Vagina (tissue), 2 donors: Measurements from ENCODE around the gene HSF5.

Experiments
- POLR2A ChIP-seq, 2 donors: fragments of 450-650 bp; IDR thresholded peaks; one replicate each; pipeline ENCODE4 v1.6.1; 2017; ENCODE audit warnings: antibody characterized with exemption in 2 of 2, mild to moderate bottlenecking in 2 of 2, moderate library complexity in 2 of 2
- POLR2AphosphoS5 ChIP-seq, 2 donors: sonication (generic); formaldehyde crosslinking; IDR thresholded peaks; one replicate each; pipeline ENCODE4 v1.9.0; 2017; ENCODE audit warnings: antibody characterized with exemption in 2 of 2, mild to moderate bottlenecking in 2 of 2, low read depth in 1 of 2; ENCODE audit not compliant: insufficient read depth in 1 of 2
- TF ChIP-seq, protein P1 (sequence below), 3 experiments: fragments of 450-650 bp in 2 of 3; fragments of 200-600 bp in 1 of 3; sonication (generic) in 1 of 3; IDR thresholded peaks; one replicate each; pipeline ENCODE4 v1.5.1; 2017 to 2019; ENCODE audit warnings: antibody characterized with exemption in 3 of 3, mild to moderate bottlenecking in 2 of 3, moderate library complexity in 2 of 3

DNA sequence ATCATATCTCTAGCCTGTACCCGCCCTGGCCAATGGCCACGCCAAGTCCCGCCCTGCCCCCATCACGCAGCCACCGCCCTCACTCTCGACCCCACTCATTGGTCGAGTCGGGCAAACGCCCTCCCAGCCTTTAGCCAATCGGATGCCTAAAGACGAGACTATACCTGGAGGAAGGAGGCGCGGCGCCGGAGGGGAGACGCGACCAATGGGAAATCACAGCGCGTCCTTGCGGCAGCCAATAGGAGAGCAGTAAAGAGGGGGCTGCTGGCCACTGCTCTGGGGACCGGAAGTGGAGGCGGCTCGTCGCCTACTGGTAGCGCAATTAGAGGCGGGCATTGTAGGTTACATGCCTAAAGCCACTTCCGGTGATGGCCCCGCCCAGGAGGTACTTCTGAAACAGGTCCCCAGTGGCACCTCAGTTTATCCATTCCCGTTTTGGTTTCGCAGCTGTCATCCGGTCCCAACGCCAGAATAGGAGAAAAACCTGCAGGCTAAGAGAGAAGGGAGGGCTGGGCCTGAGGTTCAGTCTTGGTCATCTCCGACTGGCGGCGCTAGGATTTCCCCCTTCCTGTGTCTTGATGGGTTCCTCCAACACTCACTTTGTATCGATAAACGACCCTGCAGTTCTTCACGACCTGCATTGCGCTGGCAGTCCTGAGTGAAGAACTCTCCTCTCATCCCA is 29.9 kb upstream of the HSF5 start:
- TF ChIP-seq, protein P1, sequence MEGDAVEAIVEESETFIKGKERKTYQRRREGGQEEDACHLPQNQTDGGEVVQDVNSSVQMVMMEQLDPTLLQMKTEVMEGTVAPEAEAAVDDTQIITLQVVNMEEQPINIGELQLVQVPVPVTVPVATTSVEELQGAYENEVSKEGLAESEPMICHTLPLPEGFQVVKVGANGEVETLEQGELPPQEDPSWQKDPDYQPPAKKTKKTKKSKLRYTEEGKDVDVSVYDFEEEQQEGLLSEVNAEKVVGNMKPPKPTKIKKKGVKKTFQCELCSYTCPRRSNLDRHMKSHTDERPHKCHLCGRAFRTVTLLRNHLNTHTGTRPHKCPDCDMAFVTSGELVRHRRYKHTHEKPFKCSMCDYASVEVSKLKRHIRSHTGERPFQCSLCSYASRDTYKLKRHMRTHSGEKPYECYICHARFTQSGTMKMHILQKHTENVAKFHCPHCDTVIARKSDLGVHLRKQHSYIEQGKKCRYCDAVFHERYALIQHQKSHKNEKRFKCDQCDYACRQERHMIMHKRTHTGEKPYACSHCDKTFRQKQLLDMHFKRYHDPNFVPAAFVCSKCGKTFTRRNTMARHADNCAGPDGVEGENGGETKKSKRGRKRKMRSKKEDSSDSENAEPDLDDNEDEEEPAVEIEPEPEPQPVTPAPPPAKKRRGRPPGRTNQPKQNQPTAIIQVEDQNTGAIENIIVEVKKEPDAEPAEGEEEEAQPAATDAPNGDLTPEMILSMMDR (IDR thresholded peaks at IDR 0.05), result no peak
- peak in 1 of 2 donors; percentile 6 for TF ChIP-seq POLR2A (IDR thresholded peaks at IDR 0.05)
- TF ChIP-seq POLR2AphosphoS5 (IDR thresholded peaks at IDR 0.05; ENCODE audit: insufficient read depth in 1 of 2, low read depth in 1 of 2), result peak; percentile 83 to 99
